SK-N-SH (cell line): ENCODE data around the gene OAF.

Experiments used
- CTCF ChIP-seq: fragments of 200-600 bp; sonication (generic); IDR thresholded peaks from 2 replicates; pipeline ENCODE4 v1.6.1; 2017; ENCODE audit warnings: antibody characterized with exemption, mild to moderate bottlenecking, moderate library complexity
- ELF1 ChIP-seq: IDR thresholded peaks from 2 replicates; pipeline ENCODE4 v1.4.0; 2012
- FOXM1 ChIP-seq: IDR thresholded peaks from 2 replicates; pipeline ENCODE4 v1.4.0; 2012; ENCODE audit warnings: low read depth, mild to moderate bottlenecking
- GABPA ChIP-seq: IDR thresholded peaks from 2 replicates; pipeline ENCODE4 v1.4.0; 2012; ENCODE audit warnings: low read depth, mild to moderate bottlenecking
- GATA2 ChIP-seq: sonication (generic); formaldehyde crosslinking; IDR thresholded peaks from 2 replicates; pipeline ENCODE4 v1.5.0; 2020; ENCODE audit warnings: mild to moderate bottlenecking, missing genetic modification reagents
- MXI1 ChIP-seq: IDR thresholded peaks from 2 replicates; pipeline ENCODE4 v1.6.1; 2012; ENCODE audit warnings: mild to moderate bottlenecking, low read depth, low read length, improper control_type of control experiment
- RAD21 ChIP-seq: IDR thresholded peaks from 2 replicates; pipeline ENCODE4 v1.6.1; 2012; ENCODE audit warnings: mild to moderate bottlenecking, low read length
- RCOR1 ChIP-seq: fragments of 150-350 bp; IDR thresholded peaks from 2 replicates; pipeline ENCODE4 v1.6.1; 2017; ENCODE audit warnings: antibody characterized with exemption, low read length
- RFX5 ChIP-seq: IDR thresholded peaks from 2 replicates; pipeline ENCODE4 v1.6.1; 2012; ENCODE audit warnings: mild to moderate bottlenecking, improper control_type of control experiment, low read length
- RXRA ChIP-seq: IDR thresholded peaks from 2 replicates; pipeline ENCODE4 v1.4.0; 2012; ENCODE audit warnings: low read depth, mild to moderate bottlenecking, borderline replicate concordance
- TEAD4 ChIP-seq: IDR thresholded peaks from 2 replicates; pipeline ENCODE4 v1.4.0; 2012; ENCODE audit warnings: mild to moderate bottlenecking, borderline replicate concordance; ENCODE audit not compliant: insufficient read depth
- USF2 ChIP-seq: fragments of 150-350 bp; IDR thresholded peaks from 2 replicates; pipeline ENCODE4 v1.6.1; 2017; ENCODE audit warnings: antibody characterized with exemption, low read length, low read depth, borderline replicate concordance

GRCh38 chr11:120267319-120267718 lies 56.5 kb downstream of the OAF start:
- TF ChIP-seq RXRA: no peak
- TF ChIP-seq USF2: no peak
- no peak for TF ChIP-seq CTCF
- no peak for TF ChIP-seq RCOR1
- TF ChIP-seq TEAD4: no peak
- TF ChIP-seq ELF1: no peak
- TF ChIP-seq GATA2 (CRISPR knock-in tag): no peak
- TF ChIP-seq RFX5: no peak
- TF ChIP-seq RAD21: no peak
- TF ChIP-seq FOXM1: no peak
- no peak for TF ChIP-seq GABPA
- TF ChIP-seq MXI1: no peak
